Rectal smooth muscle tissue (tissue), 1 donor: ENCODE measurements around the gene TRPM5.
A peak's percentile ranks its signal among the peaks of the same experiment; 100 is the strongest.

ENCODE experiments used
- H3K27ac ChIP-seq: one replicate; pipeline ENCODE4 v1.7.0; 2013; ENCODE audit warnings: low read depth, low read length, inconsistent platforms
- H3K27me3 ChIP-seq: one replicate; pipeline ENCODE4 v1.7.0; 2013; ENCODE audit warnings: low read length; ENCODE audit not compliant: control insufficient read depth, insufficient read depth
- H3K36me3 ChIP-seq: one replicate; pipeline ENCODE4 v1.7.0; 2013; ENCODE audit warnings: low read length; ENCODE audit not compliant: control insufficient read depth, insufficient read depth
- H3K4me1 ChIP-seq: one replicate; pipeline ENCODE4 v1.7.0; 2013; ENCODE audit warnings: low read length; ENCODE audit not compliant: control insufficient read depth, insufficient read depth
- H3K4me3 ChIP-seq: one replicate; pipeline ENCODE4 v1.7.0; 2013; ENCODE audit warnings: low read length
- H3K9ac ChIP-seq: one replicate; pipeline ENCODE4 v1.7.0; 2013; ENCODE audit warnings: low read length

TRPM5 gene

DNA sequence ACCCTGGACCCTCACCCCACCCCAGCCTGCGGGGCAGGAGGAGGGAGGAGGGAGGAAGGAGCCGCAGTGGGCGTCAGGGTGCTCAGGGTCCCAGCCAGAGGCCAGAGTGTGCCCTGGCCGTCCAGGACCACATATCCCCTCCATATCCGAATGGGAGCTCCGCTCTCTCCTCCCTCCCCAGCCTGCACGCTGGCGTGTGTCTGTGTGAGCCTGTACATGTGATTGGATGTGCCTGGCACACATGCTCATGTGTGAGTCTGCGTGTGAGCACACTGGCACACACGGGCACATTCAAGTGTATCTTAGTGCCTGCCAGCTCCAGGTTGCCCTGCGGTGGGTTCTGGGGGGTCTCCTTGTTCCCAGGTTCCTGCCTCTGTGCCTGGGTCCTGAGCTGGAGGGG lies 35.6 kb downstream of the TRPM5 start:
- Histone ChIP-seq H3K4me3 (no peak overlapping the region), H3K36me3 (no peaks in the 10 kb centered on the region), H3K4me1 (peaks cover 4% of the 10 kb centered on the region), H3K9ac (no peak overlapping the region), H3K27ac (peak overlapping the region; percentile 6), H3K27me3 (peaks cover 2% of the 10 kb centered on the region)

DNA sequence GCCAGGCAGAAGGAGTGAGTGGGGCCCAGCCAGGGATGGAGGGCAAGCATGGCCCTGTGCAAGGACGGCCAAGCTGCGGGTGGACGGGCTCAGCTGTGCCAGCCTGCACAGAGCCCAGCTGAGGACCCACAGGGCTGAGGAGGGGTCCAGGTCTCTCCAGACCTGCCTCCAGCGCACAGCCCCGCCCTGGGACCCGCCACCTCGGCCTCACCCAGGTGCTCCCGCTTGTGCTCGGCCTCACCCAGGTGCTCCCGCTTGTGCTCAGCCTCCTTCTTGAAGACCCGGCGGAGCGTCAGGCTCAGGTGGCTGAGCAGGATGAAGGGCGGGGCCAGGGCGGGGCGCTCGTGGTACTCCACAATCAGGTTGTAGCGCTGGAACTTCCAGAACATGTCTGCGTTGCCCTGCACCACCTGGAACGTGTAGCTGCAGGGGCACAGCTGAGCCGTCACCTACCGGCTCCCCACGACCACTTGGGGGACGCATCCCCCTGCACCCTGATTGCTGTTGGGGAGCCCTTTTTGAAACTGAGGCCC lies 37.4 kb downstream of the TRPM5 start:
- no peak overlapping the region for H3K4me3 ChIP-seq
- no peak overlapping the region for H3K9ac ChIP-seq
- peaks cover 8% of the 10 kb centered on the region for H3K4me1 ChIP-seq
- H3K36me3 ChIP-seq = peaks cover 10% of the 10 kb centered on the region
- H3K27ac ChIP-seq = no peak overlapping the region
- H3K27me3 ChIP-seq = peaks cover 2% of the 10 kb centered on the region

DNA sequence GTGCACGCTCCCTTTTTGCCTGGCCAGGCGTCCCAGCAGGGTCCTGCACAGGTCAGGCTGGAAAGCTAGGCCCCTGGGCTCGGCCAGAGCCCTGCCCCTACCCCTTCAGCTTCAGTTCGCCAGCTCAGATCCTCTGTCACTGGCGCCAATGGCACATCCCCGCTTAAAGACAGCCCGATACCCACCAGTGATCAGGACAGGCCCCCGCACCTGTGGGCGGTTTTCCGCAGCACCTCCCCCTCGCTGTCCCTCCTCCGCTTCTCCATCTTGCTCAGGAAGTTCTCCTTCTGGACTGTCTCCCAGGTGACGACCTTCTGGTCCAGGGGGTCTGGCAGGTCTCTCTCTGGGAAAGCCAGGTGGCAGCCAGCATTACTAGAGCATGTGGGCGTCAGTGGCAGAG lies 37.9 kb downstream of the TRPM5 start:
- Histone ChIP-seq H3K9ac (no peak overlapping the region), H3K4me3 (no peak overlapping the region), H3K4me1 (peaks cover 13% of the 10 kb centered on the region), H3K36me3 (peaks cover 12% of the 10 kb centered on the region), H3K27ac (no peak overlapping the region), H3K27me3 (peaks cover 2% of the 10 kb centered on the region)

DNA sequence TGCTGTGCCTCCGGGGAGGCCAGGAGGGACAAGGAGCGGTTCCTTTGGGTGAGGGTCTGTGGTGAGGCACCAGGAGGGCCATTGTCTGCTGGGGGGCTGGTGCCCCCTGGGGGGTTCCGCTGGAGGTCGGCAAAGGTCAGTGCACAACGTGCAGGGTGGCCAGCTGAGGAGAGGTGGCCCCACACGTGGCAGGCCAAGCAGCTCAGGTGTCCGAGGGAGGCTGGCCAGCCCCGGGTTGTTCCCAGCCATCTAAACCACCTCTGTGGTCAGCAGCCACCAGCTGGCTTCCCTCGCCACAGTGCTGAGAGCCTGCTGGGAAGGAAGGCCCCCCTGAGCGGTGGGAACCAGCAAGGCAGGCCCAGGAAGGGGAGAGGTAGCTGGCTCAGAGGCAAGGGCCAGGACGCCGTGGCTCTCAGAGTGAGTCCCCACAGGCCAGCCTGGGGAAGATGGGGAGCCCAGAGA lies 39.5 kb downstream of the TRPM5 start:
- peaks cover 15% of the 10 kb centered on the region for H3K4me1 ChIP-seq
- H3K4me3 ChIP-seq = no peak overlapping the region
- peaks cover 2% of the 10 kb centered on the region for H3K27me3 ChIP-seq
- no peak overlapping the region for H3K9ac ChIP-seq
- H3K27ac ChIP-seq = no peak overlapping the region
- peaks cover 15% of the 10 kb centered on the region for H3K36me3 ChIP-seq

DNA sequence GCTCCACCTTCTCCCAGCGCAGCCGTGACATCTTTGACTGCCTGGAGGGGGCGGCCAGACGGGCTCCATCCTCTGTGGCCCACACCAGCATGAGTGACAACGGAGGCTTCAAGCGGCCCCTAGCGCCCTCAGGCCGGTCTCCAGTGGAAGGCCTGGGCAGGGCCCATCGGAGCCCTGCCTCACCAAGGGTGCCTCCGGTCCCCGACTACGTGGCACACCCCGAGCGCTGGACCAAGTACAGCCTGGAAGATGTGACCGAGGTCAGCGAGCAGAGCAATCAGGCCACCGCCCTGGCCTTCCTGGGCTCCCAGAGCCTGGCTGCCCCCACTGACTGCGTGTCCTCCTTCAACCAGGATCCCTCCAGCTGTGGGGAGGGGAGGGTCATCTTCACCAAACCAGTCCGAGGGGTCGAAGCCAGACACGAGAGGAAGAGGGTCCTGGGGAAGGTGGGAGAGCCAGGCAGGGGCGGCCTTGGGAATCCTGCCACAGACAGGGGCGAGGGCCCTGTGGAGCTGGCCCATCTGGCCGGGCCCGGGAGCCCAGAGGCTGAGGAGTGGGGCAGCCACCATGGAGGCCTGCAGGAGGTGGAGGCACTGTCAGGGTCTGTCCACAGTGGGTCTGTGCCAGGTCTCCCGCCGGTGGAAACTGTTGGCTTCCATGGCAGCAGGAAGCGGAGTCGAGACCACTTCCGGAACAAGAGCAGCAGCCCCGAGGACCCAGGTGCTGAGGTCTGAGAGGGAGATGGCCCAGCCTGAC lies 41.2 kb downstream of the TRPM5 start:
- Histone ChIP-seq H3K27me3 (peaks cover 2% of the 10 kb centered on the region), H3K27ac (no peak overlapping the region), H3K9ac (no peak overlapping the region), H3K4me3 (no peak overlapping the region), H3K4me1 (peaks cover 19% of the 10 kb centered on the region), H3K36me3 (peaks cover 15% of the 10 kb centered on the region)

DNA sequence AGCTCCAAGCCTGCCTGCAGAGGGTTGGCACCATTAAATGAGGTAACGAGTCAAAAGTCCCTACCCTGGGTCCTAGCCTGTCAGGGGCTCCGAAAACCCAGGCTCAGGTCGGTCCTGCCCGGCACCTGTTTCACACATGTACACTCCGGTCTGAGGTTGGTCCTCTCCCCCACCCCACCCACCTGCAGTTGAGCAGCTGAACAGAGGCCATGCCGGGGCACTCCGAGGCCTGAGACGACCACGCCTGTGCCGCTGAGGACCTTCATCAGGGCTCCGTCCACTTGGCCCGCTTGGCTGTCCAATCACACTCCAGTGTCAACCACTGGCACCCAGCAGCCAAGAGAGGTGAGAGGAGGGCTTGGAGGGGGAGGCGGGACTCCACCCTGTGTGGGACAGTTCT lies 42.2 kb downstream of the TRPM5 start:
- H3K36me3 ChIP-seq = peaks cover 16% of the 10 kb centered on the region
- H3K27me3 ChIP-seq = no peaks in the 10 kb centered on the region
- H3K27ac ChIP-seq = no peak overlapping the region
- peak overlapping the region; percentile 13 for H3K9ac ChIP-seq
- H3K4me1 ChIP-seq = peaks cover 19% of the 10 kb centered on the region
- peak overlapping the region; percentile 100 for H3K4me3 ChIP-seq

DNA sequence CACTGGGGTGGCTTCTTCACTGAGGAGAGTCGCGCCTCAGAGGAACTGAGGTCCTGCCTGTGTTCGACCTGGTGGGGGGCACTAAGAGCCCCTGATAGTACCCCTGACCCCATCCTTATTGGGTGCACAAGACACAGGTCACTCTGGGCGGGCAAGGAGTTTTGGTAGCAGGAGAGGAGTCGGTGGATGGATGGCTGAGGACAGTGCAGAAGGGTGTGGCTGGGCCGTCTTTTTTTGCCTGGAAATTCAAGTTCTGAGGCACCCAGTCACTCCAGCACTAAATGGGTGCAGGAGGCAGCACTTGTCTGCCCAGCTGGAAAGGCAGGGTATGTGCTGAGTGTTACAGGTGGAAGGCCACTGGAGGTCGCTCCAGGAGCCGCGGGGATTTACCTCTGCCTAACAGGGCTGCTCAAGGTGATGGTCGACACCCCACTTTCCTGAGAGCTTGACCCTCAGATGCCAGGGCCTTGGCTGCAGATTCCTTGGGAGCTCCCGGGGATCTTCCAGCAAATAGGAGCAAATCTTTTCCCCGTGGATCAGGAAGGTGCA lies 42.8 kb downstream of the TRPM5 start:
- Histone ChIP-seq H3K36me3 (peaks cover 22% of the 10 kb centered on the region), H3K4me1 (peaks cover 19% of the 10 kb centered on the region), H3K27me3 (no peaks in the 10 kb centered on the region), H3K9ac (peak overlapping the region; percentile 100), H3K27ac (peak overlapping the region; percentile 94), H3K4me3 (peak overlapping the region; percentile 100)

DNA sequence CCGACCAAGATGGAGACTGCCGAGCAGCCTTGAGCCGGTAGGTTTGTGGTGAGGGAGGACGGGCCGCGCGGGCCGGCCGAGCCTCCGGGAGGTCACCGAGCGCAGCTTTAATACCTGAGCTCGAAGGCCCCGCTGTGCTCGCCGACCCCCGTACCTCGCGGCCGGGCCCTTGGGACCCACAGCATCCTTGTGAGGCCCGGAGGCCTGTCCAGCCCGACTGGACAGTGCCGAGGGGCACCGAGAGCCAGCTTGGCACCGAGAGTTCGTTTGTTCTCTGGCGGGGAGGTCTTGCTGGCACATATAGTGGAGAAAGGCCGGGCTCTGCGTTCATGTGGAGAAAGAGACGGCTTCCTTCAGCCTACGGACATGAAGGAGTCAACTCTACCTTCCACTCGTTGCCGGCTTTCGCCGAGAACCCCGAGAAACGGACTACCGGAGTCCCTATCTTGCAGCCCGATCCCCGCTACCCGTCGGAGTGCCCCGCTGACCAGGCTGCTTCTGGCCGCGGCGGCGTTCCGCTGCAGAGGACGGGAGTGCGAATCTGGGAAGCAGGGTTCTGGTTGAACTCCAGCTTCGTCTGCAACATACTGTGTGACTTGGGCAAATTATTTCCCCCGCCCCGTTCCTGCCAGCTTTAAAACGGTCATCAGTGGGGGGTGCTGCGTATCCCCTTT lies 43.4 kb downstream of the TRPM5 start:
- Histone ChIP-seq H3K27me3 (no peaks in the 10 kb centered on the region), H3K4me1 (peaks cover 19% of the 10 kb centered on the region), H3K36me3 (peaks cover 24% of the 10 kb centered on the region)

DNA sequence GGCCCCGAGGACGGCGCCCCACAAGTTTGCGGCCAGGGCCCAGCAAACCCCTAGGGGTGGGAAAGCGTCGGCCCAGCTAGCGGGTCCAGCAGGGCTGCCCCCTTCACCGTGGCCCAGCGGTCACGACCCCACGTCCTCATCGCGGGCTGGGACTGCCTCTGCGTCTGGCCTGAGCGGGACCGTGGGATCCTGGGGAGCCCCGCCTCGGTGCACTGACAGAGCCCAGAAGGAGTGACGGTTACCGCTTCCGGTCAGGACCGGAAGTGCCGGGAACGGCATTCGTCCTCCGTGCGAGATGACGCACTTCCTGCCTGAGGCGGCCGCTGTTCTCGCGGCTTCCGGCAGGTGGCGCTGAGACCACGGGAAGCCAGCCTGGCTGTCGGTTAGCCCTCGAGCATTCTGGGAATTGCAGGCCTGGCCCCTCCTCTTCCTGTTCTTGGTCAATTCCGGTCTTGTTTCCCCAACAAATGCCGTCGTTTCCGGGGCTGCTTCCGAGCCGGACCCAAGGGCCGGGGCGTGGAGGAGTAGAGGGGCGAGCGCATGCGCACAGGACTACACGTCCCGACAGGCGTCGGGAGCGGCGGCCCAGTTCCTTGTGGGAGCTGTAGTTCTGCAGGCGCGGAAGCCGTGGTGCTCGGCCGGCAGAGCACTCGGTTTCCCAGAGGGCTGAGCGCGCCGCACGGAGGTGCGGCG lies 44.1 kb downstream of the TRPM5 start, which contains the start of gene TSSC4:
Gene TSSC4, plus strand, starts transcription at position 682 of the 693 bp plus-strand sequence. CDS start 1,884 bp downstream, outside the sequence.
- Histone ChIP-seq H3K4me3 (peak within 1 kb of the TSS; percentile 100), H3K27ac (peak within 1 kb of the TSS; percentile 98), H3K4me1 (peaks cover 19% of the 10 kb centered on the region), H3K27me3 (no peaks in the 10 kb centered on the region), H3K36me3 (peaks cover 29% of the 10 kb centered on the region), H3K9ac (peak within 1 kb of the TSS; percentile 100)

More for the DNA sequence above, 43.4 kb downstream of the TRPM5 start:
- H3K9ac ChIP-seq = peak overlapping the region; percentile 100
- peak overlapping the region; percentile 94 for H3K27ac ChIP-seq
- peak overlapping the region; percentile 100 for H3K4me3 ChIP-seq

DNA sequence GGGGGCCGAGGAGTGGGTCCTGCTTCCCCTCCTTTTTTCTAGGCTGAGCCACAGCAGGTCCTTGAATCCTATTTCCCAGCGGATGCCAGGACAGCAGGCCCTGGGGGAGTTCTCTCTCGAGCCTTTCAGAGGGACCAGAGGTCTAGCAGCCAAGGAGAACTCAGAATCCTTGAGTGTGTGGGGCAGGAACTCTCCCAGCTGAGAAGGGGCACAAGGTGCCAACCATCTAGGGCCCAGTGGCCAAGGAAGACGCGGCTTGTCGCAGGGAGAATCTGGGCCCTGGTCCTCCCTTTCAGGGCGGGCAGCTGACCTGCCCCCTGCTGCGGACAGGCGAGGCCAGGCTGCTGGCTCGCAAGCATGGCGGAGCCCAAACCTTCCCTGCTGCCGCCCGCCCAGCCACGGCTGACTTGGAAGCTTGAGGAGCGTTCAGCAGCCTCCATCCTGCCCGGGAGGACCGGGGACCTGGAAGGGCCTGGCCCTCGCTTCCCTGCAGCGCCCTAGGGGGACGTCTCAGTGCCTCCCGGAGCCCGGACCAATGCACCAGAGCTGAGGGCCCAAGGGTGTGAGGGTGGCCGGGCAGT lies 44.7 kb downstream of the TRPM5 start:
- Histone ChIP-seq H3K4me1 (peaks cover 19% of the 10 kb centered on the region), H3K9ac (peak overlapping the region; percentile 86), H3K27me3 (no peaks in the 10 kb centered on the region), H3K4me3 (peak overlapping the region; percentile 87), H3K27ac (peak overlapping the region; percentile 98), H3K36me3 (peaks cover 29% of the 10 kb centered on the region)

DNA sequence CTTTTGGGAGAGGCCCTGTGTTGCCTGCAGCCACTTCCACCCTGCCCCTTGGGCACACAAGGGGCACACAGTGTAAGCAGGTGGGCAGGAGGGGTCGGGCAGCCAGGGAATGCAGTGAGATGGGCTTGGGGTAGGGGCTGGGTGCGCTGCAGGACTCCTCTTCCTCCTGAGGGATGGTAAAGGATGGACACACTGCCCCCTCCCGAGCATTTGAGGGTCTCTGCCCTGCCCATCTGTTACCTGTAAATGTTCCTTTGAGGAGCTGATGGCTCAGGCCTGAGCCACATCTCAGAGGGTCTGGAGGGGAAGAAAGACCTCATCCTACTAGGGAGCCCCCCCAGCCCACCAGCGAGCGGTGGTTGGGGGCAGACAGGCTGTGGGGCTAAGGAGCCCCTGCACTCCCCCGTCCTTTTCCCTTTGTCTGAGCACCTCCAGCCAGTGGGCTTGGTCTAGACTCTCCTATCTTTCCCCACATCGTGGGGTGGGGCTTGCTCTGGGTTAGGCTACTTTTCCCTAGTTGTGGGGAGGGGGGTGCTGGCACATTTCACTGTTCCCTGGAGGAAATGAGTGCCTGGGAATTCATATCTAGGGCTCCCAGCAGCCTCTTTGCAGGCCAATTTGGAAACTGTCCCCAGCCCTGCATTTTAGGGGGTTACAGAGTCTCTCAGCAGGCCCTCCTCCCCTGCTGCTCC lies 45.5 kb downstream of the TRPM5 start:
- Histone ChIP-seq H3K4me1 (peaks cover 19% of the 10 kb centered on the region), H3K9ac (no peak overlapping the region), H3K27ac (peak overlapping the region; percentile 98), H3K36me3 (peaks cover 31% of the 10 kb centered on the region), H3K27me3 (no peaks in the 10 kb centered on the region), H3K4me3 (peak overlapping the region; percentile 87)
